Glomerular visceral epithelial cell (primary cell): ENCODE results near the gene OLFM1.
"Not testable (repeated sequence)": the region's sequence is repeated elsewhere in the genome, so short reads cannot be mapped to it uniquely, and the experiment has no call there.

ENCODE experiments used
- DNase-seq: peaks from one replicate; pipeline ENCODE4 v3.0.0-alpha.2; 2016; ENCODE audit errors: extremely low spot score

The OLFM1 gene

GRCh38 chr9:135105938-135106491 is 18.5 kb downstream of the OLFM1 start:
- DNase-seq, result no peak

- no peak for DNase-seq
Observed at GRCh38 chr9:135106551-135107270, 19.2 kb downstream of the OLFM1 start.

- DNase-seq, result no peak
Observed at GRCh38 chr9:135107581-135108235, 20.2 kb downstream of the OLFM1 start.

- DNase-seq, result no peak
Observed at GRCh38 chr9:135108831-135109510, 21.5 kb downstream of the OLFM1 start.

DNA sequence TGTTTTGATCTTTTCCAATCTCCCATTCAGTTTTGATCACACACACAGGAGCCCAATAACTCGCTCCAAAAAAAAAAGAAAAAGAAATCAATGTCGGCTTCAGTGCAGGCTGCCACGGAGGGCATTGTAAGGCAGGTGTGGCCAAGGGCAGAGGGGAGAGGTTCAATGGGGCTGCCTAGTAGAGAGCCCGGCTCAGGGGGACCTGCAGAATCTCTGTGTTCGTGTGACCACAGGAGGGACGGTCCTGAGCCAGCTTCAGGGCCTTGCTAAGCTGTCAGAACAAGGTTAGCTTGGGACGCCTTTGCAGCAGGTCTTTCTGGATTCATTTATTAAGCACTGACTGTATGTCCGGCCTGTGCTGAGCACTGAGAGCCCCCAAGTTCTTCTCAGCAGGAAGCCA is 22.2 kb downstream of the OLFM1 start:
- no peak for DNase-seq

DNA sequence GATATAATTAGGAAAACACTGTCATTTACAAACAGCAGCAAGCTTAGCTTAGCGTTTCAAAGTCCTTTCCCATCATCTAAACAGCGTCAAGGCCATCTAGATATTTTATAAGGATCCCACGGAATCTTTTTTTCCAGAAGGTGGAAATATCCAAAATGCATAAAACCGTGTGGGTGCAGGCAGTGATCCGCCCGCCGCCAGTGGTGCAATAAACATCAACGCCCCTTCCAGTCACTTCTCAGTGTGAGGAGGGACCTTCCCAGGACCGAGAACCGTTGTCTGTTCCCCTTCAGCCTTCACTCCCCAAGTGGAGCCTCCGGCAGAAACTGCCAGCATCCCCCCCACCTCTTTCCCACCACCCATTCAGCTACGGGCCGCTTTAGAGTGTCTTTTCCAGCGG is 22.9 kb downstream of the OLFM1 start:
- no peak for DNase-seq

DNA sequence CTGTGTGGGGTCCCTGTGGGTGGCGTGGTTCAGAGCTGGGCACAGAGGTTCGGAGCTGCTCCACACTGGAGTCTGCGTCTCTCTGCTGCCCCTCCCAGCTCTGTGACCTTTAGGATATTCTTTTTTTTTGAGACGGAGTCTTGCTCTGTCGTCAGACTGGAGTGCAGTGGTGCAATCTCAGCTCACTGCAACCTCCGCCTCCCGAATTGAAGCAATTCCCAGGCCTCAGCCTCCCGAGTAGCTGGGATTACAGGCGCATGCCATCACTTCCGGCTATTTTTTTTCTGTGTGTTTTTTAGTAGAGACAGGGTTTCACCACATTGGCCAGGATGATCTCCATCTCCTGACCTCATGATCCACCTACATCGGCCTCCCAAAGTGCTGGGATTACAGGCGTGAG is 24.1 kb downstream of the OLFM1 start:
- DNase-seq, result not testable (repeated sequence)

DNA sequence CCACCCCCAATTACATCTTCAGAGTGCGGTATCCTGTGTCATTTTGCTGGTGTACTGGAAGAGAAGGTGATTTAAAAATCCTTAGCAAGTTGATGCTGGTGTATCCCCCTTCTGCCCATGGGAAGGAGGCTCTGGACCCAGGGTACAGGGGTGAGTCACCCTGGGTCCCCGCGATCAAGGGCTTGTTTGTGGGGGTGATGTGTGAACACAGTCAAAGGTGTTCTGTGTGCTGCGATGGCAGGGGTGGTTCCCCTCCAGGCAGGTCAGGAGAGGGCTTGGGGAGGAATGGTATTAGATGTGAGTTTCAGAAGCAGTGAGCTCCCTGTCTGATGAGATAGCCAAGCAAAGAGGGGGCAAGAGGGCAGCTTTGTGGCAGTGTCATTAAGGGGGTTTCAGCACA is 28.9 kb downstream of the OLFM1 start:
- DNase-seq, result no peak

DNA sequence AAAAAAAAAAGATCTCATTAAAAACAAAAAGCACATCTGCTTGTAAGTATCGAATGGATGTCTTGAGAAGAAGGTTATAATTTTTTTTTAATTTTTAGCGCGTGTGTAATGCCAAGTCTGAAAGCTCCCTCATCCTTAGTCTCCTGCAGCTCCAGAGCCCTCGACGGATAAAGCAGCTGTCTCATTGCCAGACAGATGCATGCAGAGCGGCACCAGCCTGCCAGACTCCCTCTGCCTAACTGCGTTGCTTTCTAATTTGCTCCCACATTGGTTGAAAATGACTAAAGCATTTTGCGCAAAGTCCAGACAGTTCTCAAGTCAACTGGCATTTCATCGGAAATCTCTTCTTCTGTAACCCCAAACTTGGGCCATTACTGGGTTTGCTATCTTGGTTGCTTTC is 29.4 kb downstream of the OLFM1 start:
- DNase-seq, result no peak

- DNase-seq, result no peak
Observed at GRCh38 chr9:135117281-135117680, 29.8 kb downstream of the OLFM1 start.

DNA sequence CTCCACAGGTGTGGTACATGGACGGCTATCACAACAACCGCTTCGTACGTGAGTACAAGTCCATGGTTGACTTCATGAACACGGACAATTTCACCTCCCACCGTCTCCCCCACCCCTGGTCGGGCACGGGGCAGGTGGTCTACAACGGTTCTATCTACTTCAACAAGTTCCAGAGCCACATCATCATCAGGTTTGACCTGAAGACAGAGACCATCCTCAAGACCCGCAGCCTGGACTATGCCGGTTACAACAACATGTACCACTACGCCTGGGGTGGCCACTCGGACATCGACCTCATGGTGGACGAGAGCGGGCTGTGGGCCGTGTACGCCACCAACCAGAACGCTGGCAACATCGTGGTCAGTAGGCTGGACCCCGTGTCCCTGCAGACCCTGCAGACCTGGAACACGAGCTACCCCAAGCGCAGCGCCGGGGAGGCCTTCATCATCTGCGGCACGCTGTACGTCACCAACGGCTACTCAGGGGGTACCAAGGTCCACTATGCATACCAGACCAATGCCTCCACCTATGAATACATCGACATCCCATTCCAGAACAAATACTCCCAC is 32.1 kb downstream of the OLFM1 start:
- DNase-seq, result no peak

GRCh38 chr9:135120249-135120648 is 32.8 kb downstream of the OLFM1 start:
- no peak for DNase-seq

- no peak for DNase-seq
Observed at GRCh38 chr9:135122316-135122715, 34.8 kb downstream of the OLFM1 start.

DNA sequence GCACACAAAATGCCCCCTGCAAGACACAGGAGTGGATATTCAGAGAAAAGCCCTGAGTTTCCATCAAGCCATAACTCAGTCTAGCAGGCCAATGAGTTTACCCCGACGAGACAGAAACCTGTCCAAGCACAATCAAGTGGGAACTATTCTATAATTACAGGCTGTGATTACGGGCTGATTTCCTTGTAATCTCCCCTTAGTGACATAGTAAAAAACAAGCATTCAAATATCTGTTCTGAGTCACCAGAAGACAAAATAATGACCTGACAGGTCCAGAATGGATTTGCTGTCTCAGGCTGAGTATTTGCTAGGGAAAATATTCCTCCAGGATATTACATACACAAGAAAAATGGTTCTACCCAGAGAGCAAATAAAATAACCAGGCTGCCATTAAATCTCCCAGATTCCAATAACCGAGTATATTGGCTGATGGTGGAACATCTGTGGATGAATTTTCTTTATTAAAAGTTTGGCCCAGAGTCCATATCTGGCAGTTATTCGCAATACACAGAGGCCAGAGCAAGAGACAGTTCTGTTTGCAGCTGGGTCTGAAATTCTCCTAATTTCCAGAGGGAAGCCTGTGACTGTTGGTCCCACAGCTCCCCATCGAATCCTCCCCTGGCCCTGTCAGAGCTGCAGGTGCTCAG is 35.8 kb downstream of the OLFM1 start:
- DNase-seq, result no peak

GRCh38 chr9:135123773-135124134 is 36.3 kb downstream of the OLFM1 start:
- DNase-seq, result no peak

DNA sequence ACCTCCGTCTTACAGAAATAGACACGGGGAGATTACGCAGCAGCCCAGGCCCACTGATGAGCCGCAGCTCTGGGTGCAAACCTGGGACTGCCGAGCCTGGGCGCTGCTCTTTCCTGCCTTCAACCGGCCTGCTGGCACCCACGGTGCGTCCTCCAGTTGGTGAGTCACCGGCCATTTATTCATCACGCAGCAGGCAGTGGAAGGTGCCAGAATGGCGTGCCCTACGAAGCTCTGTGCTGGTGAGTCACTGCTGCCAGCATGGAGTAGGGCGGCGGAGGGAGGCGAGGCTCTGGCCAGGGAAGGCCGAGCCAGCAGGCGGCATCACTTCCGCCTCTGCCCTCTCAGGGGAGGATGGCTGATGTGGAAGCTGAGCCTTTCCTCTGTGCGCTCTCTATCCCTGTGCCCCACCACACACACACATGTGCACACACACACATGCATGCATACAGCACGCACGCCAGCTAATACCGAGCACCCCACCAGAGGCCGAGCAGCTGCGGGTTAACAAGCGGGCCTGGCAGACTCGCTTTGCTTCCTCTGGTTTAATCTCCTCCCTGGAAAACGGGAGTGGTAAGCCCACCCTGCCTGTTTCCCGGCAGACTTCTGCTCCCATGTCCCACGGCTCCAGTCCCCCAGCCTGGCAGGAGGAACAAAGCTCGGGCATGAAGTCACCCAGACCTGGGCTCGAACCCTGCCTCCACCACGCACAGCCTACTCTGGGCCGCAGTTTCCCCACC is 39.2 kb downstream of the OLFM1 start:
- no peak for DNase-seq

DNA sequence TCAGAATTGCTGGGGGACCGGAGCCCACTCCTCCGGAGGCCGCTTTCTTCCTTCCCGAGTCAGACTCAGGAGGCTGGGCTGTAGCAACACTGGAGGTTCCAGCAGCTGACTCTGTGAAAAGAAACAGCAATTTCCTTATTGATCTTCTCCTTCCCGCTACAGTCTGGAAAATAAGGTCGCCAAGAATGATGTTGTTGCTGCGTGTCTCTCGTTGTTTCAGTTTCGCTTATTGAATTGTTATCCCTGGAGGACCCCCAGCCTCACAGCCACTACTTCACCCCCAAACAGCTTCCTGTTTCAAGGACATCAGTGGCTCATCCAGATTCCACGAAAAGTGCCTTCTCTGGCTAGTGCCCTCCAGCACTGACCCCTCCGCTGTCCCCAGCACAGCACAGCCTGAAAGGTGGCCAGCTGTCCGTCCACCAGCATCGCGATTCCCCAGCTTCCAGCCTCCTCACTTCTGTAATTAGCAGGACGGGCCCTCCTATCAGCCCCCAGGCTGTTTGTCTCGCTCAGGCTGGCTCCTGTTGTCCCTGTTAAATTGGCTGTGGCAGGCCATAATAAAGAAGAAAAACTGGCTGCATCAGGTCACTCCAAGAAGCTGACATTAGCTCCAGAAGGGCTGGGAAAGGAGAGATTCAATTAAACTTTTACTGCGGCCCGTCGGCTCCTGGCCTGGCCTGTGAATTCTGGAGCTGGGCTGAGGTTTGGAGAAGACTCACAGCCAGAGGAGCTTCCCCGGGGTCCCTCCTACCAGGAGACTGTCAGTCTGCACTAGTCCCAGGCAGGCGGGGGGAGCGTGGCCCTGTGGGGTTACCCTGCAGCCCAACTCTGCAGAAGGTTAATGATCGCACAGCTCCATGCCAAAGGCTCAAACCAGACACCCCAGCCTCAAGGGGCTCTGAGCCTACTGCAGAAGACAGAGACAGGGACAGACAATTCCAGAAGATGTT is 40.5 kb downstream of the OLFM1 start:
- no peak for DNase-seq

- DNase-seq, result no peak
Observed at GRCh38 chr9:135129137-135129695, 41.7 kb downstream of the OLFM1 start.

- DNase-seq, result no peak
Observed at GRCh38 chr9:135130207-135130976, 42.9 kb downstream of the OLFM1 start.
